ENCODE measurements around the gene EDEM1. TPM values are rescaled to one million over a fixed set of nuclear protein-coding genes. Genes with fewer than 3 reads are reported as not detected.

The EDEM1 gene
- polyA plus RNA-seq, 1 donor from 2014 or later = 13.6 TPM

DNA sequence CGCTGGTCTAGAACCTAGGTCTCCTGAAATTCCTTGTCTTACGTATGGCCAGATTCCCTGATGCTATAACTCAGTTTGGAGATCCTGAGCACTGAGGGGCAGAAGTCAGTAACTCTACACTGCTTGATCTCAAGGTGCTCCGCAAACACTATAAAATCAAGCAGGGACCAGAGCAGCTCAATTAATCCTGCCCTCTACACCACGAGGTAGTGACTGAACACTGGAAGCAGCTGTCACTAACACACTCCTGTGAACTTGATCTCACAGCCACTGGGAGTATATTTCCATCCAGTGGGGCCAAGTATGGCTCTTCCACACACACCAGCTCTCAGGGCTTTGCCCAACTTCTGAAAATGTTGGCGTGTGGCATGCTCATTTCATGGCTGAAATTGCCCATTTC is 51.0 kb downstream of the EDEM1 start:
- no peak overlapping the region for H3K9ac ChIP-seq (ENCODE audit: low read length)
- H3F3A ChIP-seq (ENCODE audit: insufficient read depth, low read length, poor library complexity, severe bottlenecking) = no peaks in the 10 kb centered on the region
- H3K9me2 ChIP-seq (ENCODE audit: insufficient read depth, low read length) = no peaks in the 10 kb centered on the region
- no peak overlapping the region for H3K27ac ChIP-seq (ENCODE audit: low read length)
- H3K27me3 ChIP-seq (ENCODE audit: insufficient read depth, low read depth, low read length) = no peaks in the 10 kb centered on the region
- no peaks in the 10 kb centered on the region for H4K20me1 ChIP-seq (ENCODE audit: insufficient read depth)
- no peak overlapping the region for H3K4me2 ChIP-seq (ENCODE audit: low read length)
- H3K79me2 ChIP-seq (replicated peaks; ENCODE audit: insufficient read depth, low read length) = no peaks in the 10 kb centered on the region
- H3K9me3 ChIP-seq (ENCODE audit: low read length) = no peaks in the 10 kb centered on the region
- no peak overlapping the region for H3K4me3 ChIP-seq (ENCODE audit: low read length)
- H3K36me3 ChIP-seq (ENCODE audit: insufficient read depth, low read length) = no peaks in the 10 kb centered on the region
- TF ChIP-seq, protein P1, sequence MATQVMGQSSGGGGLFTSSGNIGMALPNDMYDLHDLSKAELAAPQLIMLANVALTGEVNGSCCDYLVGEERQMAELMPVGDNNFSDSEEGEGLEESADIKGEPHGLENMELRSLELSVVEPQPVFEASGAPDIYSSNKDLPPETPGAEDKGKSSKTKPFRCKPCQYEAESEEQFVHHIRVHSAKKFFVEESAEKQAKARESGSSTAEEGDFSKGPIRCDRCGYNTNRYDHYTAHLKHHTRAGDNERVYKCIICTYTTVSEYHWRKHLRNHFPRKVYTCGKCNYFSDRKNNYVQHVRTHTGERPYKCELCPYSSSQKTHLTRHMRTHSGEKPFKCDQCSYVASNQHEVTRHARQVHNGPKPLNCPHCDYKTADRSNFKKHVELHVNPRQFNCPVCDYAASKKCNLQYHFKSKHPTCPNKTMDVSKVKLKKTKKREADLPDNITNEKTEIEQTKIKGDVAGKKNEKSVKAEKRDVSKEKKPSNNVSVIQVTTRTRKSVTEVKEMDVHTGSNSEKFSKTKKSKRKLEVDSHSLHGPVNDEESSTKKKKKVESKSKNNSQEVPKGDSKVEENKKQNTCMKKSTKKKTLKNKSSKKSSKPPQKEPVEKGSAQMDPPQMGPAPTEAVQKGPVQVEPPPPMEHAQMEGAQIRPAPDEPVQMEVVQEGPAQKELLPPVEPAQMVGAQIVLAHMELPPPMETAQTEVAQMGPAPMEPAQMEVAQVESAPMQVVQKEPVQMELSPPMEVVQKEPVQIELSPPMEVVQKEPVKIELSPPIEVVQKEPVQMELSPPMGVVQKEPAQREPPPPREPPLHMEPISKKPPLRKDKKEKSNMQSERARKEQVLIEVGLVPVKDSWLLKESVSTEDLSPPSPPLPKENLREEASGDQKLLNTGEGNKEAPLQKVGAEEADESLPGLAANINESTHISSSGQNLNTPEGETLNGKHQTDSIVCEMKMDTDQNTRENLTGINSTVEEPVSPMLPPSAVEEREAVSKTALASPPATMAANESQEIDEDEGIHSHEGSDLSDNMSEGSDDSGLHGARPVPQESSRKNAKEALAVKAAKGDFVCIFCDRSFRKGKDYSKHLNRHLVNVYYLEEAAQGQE (IDR thresholded peaks at IDR 0.05; ENCODE audit: borderline replicate concordance) = no peak
- TF ChIP-seq SMC3 (conservative IDR thresholded peaks at IDR 0.05; ENCODE audit: poor library complexity) (no peak), RAD21 (conservative IDR thresholded peaks at IDR 0.05) (no peak), EZH2 (IDR thresholded peaks at IDR 0.05; ENCODE audit: borderline replicate concordance, insufficient read depth, low read length, poor library complexity, severe bottlenecking) (no peak), EP300 (conservative IDR thresholded peaks at IDR 0.05; ENCODE audit: poor library complexity, severe bottlenecking) (no peak)
- H2AFZ ChIP-seq (ENCODE audit: low read depth, low read length) = no peak overlapping the region

- no peak overlapping the region for H3K9ac ChIP-seq (ENCODE audit: low read length)
- no peaks in the 10 kb centered on the region for H3K36me3 ChIP-seq (ENCODE audit: insufficient read depth, low read length)
- no peak for TF ChIP-seq POLR2AphosphoS5 (IDR thresholded peaks at IDR 0.05)
- TF ChIP-seq, protein P1 (IDR thresholded peaks at IDR 0.05; ENCODE audit: borderline replicate concordance) = no peak
- TF ChIP-seq SMC3 (conservative IDR thresholded peaks at IDR 0.05; ENCODE audit: poor library complexity) = no peak
- no peak for TF ChIP-seq MXI1 (conservative IDR thresholded peaks at IDR 0.05; ENCODE audit: poor library complexity, severe bottlenecking)
- TF ChIP-seq EZH2 (IDR thresholded peaks at IDR 0.05; ENCODE audit: borderline replicate concordance, insufficient read depth, low read length, poor library complexity, severe bottlenecking) = no peak
- TF ChIP-seq CTCF (IDR thresholded peaks at IDR 0.05; ENCODE audit: poor library complexity, severe bottlenecking) = no peak
- TF ChIP-seq RAD21 (conservative IDR thresholded peaks at IDR 0.05) = no peak
- TF ChIP-seq EP300 (conservative IDR thresholded peaks at IDR 0.05; ENCODE audit: poor library complexity, severe bottlenecking) = no peak
- no peak for TF ChIP-seq TAF1 (IDR thresholded peaks at IDR 0.05; ENCODE audit: low read depth)
- H3K9me3 ChIP-seq (ENCODE audit: low read length) = no peaks in the 10 kb centered on the region
- no peaks in the 10 kb centered on the region for H3K79me2 ChIP-seq (replicated peaks; ENCODE audit: insufficient read depth, low read length)
- no peaks in the 10 kb centered on the region for H3F3A ChIP-seq (ENCODE audit: insufficient read depth, low read length, poor library complexity, severe bottlenecking)
- H2AFZ ChIP-seq (ENCODE audit: low read depth, low read length) = no peak overlapping the region
- no peak overlapping the region for H3K27ac ChIP-seq (ENCODE audit: low read length)
- H4K20me1 ChIP-seq (ENCODE audit: insufficient read depth) = no peaks in the 10 kb centered on the region
- H3K4me2 ChIP-seq (ENCODE audit: low read length) = no peak overlapping the region
- no peak overlapping the region for H3K4me3 ChIP-seq (ENCODE audit: low read length)
- H3K9me2 ChIP-seq (ENCODE audit: insufficient read depth, low read length) = no peaks in the 10 kb centered on the region
- no peaks in the 10 kb centered on the region for H3K27me3 ChIP-seq (ENCODE audit: insufficient read depth, low read depth, low read length)
Measured at GRCh38 chr3:5239602-5240001, 52.1 kb downstream of the EDEM1 start.
